RWPE1 (cell line): ENCODE data around the gene DAPK1.

Experiments
- CTCF ChIA-PET: fragments of 350-600 bp; sonication (Branson Sonifier 250); formaldehyde crosslinking; extraction: SDS; loops from one replicate; lab custom pipeline; 2021; lab: Yijun Ruan, JAX
- POLR2A ChIA-PET: fragments of 400-600 bp; formaldehyde crosslinking; extraction: SDS; loops from one replicate; lab custom pipeline; 2020; ENCODE audit warnings: antibody characterized with exemption; ENCODE audit not compliant: low non-redundant PET; lab: Yijun Ruan, JAX
- DNase-seq: peaks from one replicate; pipeline ENCODE4 v3.0.0; 2012; ENCODE audit warnings: low spot score
- H3K27ac ChIP-seq: fragments of 450-650 bp; 2 replicates; pipeline ENCODE4 v1.5.1; 2017
- TF ChIP-seq, protein P1 (sequence below): fragments of 450-650 bp; conservative IDR thresholded peaks from 2 replicates; pipeline ENCODE4 v1.5.1; 2017; ENCODE audit warnings: low read depth, mild to moderate bottlenecking

The DAPK1 gene

DNA sequence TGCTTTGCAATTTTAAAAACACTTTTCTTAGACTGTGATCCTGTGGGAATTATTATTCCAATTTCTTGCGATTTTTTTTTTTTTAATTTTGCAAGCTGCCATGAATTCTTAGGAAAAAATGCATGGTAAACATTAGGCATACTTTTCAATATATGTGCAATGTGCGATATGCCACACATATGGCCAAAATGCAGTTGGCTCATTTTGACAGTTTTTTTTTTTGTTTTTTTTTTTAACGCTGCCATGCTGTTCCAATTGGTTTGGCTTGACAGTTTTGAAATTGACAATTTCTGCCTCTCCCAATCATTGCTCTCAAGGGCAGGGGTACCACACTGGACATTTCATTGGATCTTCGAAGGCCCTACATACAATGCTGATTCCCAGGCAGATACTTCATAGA is 36.4 kb downstream of the DAPK1 start:
- CTCF ChIA-PET, result interaction anchor here (0.6 kb wide), 1 partner anchor 108 kb away, joined by 6 read pairs; no protein-coding TSS in a partner anchor
- no peak overlapping the region for H3K27ac ChIP-seq
- POLR2A ChIA-PET, result no interaction called here
- no peak for DNase-seq
- TF ChIP-seq, protein P1, sequence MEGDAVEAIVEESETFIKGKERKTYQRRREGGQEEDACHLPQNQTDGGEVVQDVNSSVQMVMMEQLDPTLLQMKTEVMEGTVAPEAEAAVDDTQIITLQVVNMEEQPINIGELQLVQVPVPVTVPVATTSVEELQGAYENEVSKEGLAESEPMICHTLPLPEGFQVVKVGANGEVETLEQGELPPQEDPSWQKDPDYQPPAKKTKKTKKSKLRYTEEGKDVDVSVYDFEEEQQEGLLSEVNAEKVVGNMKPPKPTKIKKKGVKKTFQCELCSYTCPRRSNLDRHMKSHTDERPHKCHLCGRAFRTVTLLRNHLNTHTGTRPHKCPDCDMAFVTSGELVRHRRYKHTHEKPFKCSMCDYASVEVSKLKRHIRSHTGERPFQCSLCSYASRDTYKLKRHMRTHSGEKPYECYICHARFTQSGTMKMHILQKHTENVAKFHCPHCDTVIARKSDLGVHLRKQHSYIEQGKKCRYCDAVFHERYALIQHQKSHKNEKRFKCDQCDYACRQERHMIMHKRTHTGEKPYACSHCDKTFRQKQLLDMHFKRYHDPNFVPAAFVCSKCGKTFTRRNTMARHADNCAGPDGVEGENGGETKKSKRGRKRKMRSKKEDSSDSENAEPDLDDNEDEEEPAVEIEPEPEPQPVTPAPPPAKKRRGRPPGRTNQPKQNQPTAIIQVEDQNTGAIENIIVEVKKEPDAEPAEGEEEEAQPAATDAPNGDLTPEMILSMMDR, result no peak

- DNase-seq, result no peak
- POLR2A ChIA-PET, result no interaction called here
- H3K27ac ChIP-seq, result no peak overlapping the region
- CTCF ChIA-PET, result no interaction called here
- TF ChIP-seq, protein P1, result no peak
Observed at GRCh38 chr9:87534957-87535356, 37.3 kb downstream of the DAPK1 start.

- no peak for DNase-seq
- ChIA-PET POLR2A (no interaction called here), CTCF (interaction anchor here (0.7 kb wide), 2 partner anchors 21 to 50 kb away, joined by 3 read pairs; no protein-coding TSS in a partner anchor)
- H3K27ac ChIP-seq, result no peak overlapping the region
- TF ChIP-seq, protein P1, result no peak
Observed at GRCh38 chr9:87535817-87536539, 38.3 kb downstream of the DAPK1 start.

DNA sequence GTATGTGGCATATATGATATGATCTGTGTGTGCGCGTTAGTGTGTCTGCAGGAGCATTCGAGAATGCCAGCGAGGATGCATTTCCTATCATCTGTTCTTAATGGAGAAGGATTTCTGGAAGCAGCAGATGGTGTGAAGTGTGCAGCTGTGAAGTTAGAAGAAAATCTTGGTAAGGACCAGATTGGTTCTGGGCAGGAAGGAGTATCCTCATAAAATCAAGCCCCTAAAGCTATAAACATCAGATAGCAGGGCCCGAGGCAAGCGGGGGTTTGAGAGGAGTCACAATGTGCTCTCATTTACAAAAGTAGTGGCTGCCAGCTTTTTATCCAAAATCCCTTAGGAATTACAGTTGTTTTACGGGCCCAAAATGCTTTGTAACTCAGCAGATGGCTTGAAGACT is 40.0 kb downstream of the DAPK1 start:
- ChIA-PET POLR2A (no interaction called here), CTCF (no interaction called here)
- TF ChIP-seq, protein P1, result no peak
- no peak for DNase-seq
- no peak overlapping the region for H3K27ac ChIP-seq

- TF ChIP-seq, protein P1, result no peak
- ChIA-PET CTCF (interaction anchor here (0.6 kb wide), 1 partner anchor 272 kb away, joined by 3 read pairs; no protein-coding TSS in a partner anchor), POLR2A (no interaction called here)
- no peak overlapping the region for H3K27ac ChIP-seq
- no peak for DNase-seq
Observed at GRCh38 chr9:87540444-87541105, 42.9 kb downstream of the DAPK1 start.

GRCh38 chr9:87541663-87542062 is 44.0 kb downstream of the DAPK1 start:
- ChIA-PET CTCF (interaction anchor here (0.6 kb wide), 1 partner anchor 493 kb away, joined by 3 read pairs; no protein-coding TSS in a partner anchor), POLR2A (no interaction called here)
- TF ChIP-seq, protein P1, result no peak
- no peak for DNase-seq
- no peak overlapping the region for H3K27ac ChIP-seq
